SK-N-SH treated with all-trans-retinoic acid at 6 μM for 48 hours (cell line): ENCODE measurements around the gene ABHD12B.

Source experiments
- ARNTL ChIP-seq: fragments of 450-650 bp; formaldehyde crosslinking; IDR thresholded peaks from 2 replicates; pipeline ENCODE4 v1.5.0; 2020; ENCODE audit warnings: low read depth, mild to moderate bottlenecking, moderate library complexity, borderline replicate concordance
- CSRNP3 ChIP-seq: fragments of 250-450 bp; sonication (Bioruptor Pico); IDR thresholded peaks from 2 replicates; pipeline ENCODE4 v1.5.1; 2021; ENCODE audit warnings: mild to moderate bottlenecking, moderate library complexity
- ISL1 ChIP-seq: fragments of 250-450 bp; sonication (Bioruptor Pico); IDR thresholded peaks from 2 replicates; pipeline ENCODE4 v2.1.2; 2022; ENCODE audit warnings: mild to moderate bottlenecking, moderate library complexity
- PATZ1 ChIP-seq: fragments of 250-450 bp; sonication (Bioruptor Pico); IDR thresholded peaks from 2 replicates; pipeline ENCODE4 v1.8.0; 2020; ENCODE audit warnings: mild to moderate bottlenecking, moderate library complexity, borderline replicate concordance
- ZFP3 ChIP-seq: fragments of 250-450 bp; sonication (Bioruptor Pico); IDR thresholded peaks from 2 replicates; pipeline ENCODE4 v1.5.0; 2020; ENCODE audit warnings: mild to moderate bottlenecking, moderate library complexity
- ZFP30 ChIP-seq: fragments of 450-650 bp; formaldehyde crosslinking; IDR thresholded peaks from 2 replicates; pipeline ENCODE4 v1.5.0; 2022; ENCODE audit warnings: mild to moderate bottlenecking, moderate library complexity
- ZNF565 ChIP-seq: fragments of 450-650 bp; formaldehyde crosslinking; conservative IDR thresholded peaks from 2 replicates; pipeline ENCODE4 v1.5.0; 2020; ENCODE audit warnings: low read depth, mild to moderate bottlenecking, moderate library complexity

- TF ChIP-seq ZFP3 (no peak), ZFP30 (CRISPR knock-in tag) (no peak), ISL1 (CRISPR knock-in tag) (no peak), PATZ1 (CRISPR knock-in tag) (no peak), ZNF565 (CRISPR knock-in tag) (no peak), ARNTL (no peak), CSRNP3 (CRISPR knock-in tag) (no peak)
Observed at GRCh38 chr14:50855558-50855957, 16.3 kb upstream of the ABHD12B start.
